Upper lobe of left lung (tissue), 6 donors: ENCODE results near the gene C12orf57. TPM values are rescaled to one million over a fixed set of nuclear protein-coding genes. Genes with fewer than 3 reads are reported as not detected.

Experiments used
- ATAC-seq, 2 donors: fragments of 200-7000 bp; cut with Tn5 transposase; one replicate each; pipeline ENCODE4 v1.9.1; 2022; ENCODE audit warnings: mild to moderate bottlenecking in 2 of 2, moderate library complexity in 2 of 2; ENCODE audit not compliant: low FRiP score in 2 of 2
- DNase-seq, 2 donors: peaks; one replicate each; pipeline ENCODE4 v3.0.0-alpha.2; 2019 to 2020
- H3K27ac ChIP-seq, 4 donors: fragments of 200-600 bp; sonication (generic); one replicate each; pipeline ENCODE4 v1.5.1; 2016 to 2019
- H3K27me3 ChIP-seq, 4 donors: fragments of 200-600 bp; sonication (generic); one replicate each; pipeline ENCODE4 v1.5.1; 2017 to 2019
- H3K36me3 ChIP-seq, 4 donors: fragments of 200-600 bp; sonication (generic); one replicate each; pipeline ENCODE4 v1.5.1; 2016 to 2019
- H3K4me1 ChIP-seq, 4 donors: fragments of 200-600 bp; sonication (generic); one replicate each; pipeline ENCODE4 v1.5.1; 2018 to 2019
- H3K4me3 ChIP-seq, 4 donors: fragments of 200-600 bp; sonication (generic); one replicate each; pipeline ENCODE4 v1.5.1; 2017 to 2019; ENCODE audit warnings: mild to moderate bottlenecking in 2 of 4, moderate library complexity in 1 of 4
- H3K9me3 ChIP-seq, 4 donors: fragments of 200-600 bp; sonication (generic); one replicate each; pipeline ENCODE4 v1.5.1; 2018 to 2019
- EP300 ChIP-seq, 4 donors: sonication (generic); formaldehyde crosslinking; IDR thresholded peaks; one replicate each; pipeline ENCODE4 v1.5.1; 2017; ENCODE audit warnings: antibody characterized with exemption in 4 of 4, control low read depth in 2 of 4
- POLR2A ChIP-seq, 4 donors: fragments of 450-650 bp; IDR thresholded peaks; one replicate each; pipeline ENCODE4 v1.5.1; 2016 to 2017; ENCODE audit warnings: antibody characterized with exemption in 4 of 4, mild to moderate bottlenecking in 2 of 4
- POLR2AphosphoS5 ChIP-seq, 2 donors: sonication (generic); formaldehyde crosslinking; IDR thresholded peaks; one replicate each; pipeline ENCODE4 v1.5.1; 2017; ENCODE audit warnings: antibody characterized with exemption in 2 of 2
- WGBS, 2 donors: methylation state at CpG; one replicate each; pipeline ENCODE4 v1.1.5; 2017 to 2018; 5-methylcytosine and 5-hydroxymethylcytosine counted together
- total RNA-seq, 6 donors: library from RNA; depleted of rRNA in 4 of 6; stranded (reverse); fragments of >200 nt in 4 of 6; gene quantifications; one replicate each; pipeline versions ENCODE4 v1.1.0 to v1.2.1, GENCODE V29; 2016 to 2021
- TF ChIP-seq, protein P1 (sequence below), 6 experiments: fragments of 450-650 bp in 4 of 6; fragments of 200-600 bp in 2 of 6; sonication (generic) in 2 of 6; IDR thresholded peaks; one replicate each; pipeline ENCODE4 v1.5.1; 2016 to 2019; ENCODE audit warnings: antibody characterized with exemption in 6 of 6
- donor health status: DM: no; HTN: no; CAD: no; lungs with moderate emphysema.
- donor health status: DM: no; HTN: yes; CAD: no; lungs with severe emphysema.

Gene C12orf57
- total RNA-seq, 6 donors from 2014 or later = 83.8 to 291 (median 179) TPM

DNA sequence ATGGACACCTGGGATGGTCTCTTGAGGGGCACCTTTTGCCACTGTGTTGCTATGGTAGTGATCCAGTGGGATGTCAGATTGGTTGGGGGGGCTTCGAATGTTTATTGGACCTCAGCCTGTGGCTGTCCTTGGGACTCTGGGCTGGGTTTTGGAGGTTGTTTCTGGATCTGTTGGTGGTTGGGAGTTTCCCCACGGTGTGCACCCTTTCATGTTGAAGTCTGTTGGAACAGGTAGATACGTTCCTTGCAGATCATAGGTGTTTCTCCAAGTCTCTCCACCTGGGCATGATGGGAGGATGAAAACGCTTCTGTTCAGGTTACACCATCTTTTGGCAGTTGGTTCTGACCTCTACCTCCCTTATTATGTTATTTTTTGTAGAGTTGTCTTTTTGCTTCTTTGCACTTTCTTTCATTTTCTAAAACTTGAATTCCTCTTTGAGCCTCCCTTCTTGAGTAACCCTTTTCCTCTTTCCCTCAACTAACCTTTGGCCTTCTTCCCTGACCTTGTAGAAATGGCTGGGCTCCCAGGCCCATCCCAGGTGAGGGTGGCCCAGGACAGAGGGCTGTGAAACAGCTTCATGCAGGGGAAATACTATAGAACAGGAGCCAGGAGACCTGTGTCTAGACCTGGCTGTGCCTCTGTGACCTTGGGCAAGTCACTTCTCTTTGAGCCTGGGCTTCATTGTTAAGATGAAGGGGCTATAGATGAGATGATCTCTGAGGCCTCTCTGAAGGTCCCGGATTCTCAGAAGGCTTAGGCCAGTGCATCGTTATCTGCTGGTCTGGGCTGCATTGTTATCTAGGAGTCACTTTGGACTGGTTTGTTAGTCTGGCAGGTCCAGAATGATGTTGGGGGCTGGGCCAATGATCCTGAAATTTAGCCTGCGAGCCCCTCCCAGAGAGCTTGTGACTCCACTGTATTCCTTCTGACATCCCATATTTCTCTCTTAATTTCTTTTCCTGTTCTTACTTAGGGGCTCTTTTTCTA, 14.1 kb upstream of the C12orf57 start:
- ATAC-seq = no peak
- Histone ChIP-seq H3K27me3 (no peaks in the 10 kb centered on the region), H3K9me3 (no peaks in the 10 kb centered on the region), H3K27ac (peak overlapping the region; percentile 92 to 99 (median 96)), H3K36me3 (peaks cover 9 to 16% (median 11%) of the 10 kb centered on the region in 4 donors), H3K4me1 (peaks cover 63 to 79% (median 67%) of the 10 kb centered on the region in 4 donors), H3K4me3 (peak overlapping the region in 3 of 4 donors; percentile 86 to 96 (median 89))
- no peak for DNase-seq
- WGBS, 2 donors = 58% methylated on average over 7 of the region's 7 CpGs
- TF ChIP-seq POLR2AphosphoS5 (IDR thresholded peaks at IDR 0.05) (no peak), POLR2A (IDR thresholded peaks at IDR 0.05) (no peak), EP300 (IDR thresholded peaks at IDR 0.05) (no peak)
- TF ChIP-seq, protein P1, sequence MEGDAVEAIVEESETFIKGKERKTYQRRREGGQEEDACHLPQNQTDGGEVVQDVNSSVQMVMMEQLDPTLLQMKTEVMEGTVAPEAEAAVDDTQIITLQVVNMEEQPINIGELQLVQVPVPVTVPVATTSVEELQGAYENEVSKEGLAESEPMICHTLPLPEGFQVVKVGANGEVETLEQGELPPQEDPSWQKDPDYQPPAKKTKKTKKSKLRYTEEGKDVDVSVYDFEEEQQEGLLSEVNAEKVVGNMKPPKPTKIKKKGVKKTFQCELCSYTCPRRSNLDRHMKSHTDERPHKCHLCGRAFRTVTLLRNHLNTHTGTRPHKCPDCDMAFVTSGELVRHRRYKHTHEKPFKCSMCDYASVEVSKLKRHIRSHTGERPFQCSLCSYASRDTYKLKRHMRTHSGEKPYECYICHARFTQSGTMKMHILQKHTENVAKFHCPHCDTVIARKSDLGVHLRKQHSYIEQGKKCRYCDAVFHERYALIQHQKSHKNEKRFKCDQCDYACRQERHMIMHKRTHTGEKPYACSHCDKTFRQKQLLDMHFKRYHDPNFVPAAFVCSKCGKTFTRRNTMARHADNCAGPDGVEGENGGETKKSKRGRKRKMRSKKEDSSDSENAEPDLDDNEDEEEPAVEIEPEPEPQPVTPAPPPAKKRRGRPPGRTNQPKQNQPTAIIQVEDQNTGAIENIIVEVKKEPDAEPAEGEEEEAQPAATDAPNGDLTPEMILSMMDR (IDR thresholded peaks at IDR 0.05) = no peak

DNA sequence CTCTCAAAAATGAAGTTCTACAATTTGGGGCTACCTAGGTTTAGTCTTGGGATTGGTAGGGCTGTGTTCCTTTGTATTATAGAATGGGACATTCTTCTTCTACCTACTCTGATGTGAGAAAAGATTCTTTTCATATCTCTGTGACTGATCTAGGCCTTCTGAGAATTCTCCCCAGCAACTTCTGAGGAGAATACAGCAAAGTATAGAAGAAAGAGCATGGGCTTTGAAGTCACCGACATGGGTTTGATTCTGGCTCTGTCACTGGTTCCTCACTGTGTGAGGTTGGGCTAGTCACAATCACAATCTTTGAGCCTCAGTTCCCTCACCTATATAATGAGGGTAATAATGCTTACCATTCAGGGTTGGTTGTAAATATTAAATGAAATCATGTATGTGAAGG, 11.1 kb upstream of the C12orf57 start:
- ATAC-seq = no peak
- Histone ChIP-seq H3K36me3 (peaks cover 9 to 39% (median 25%) of the 10 kb centered on the region in 4 donors), H3K27ac (peak overlapping the region in 2 of 4 donors; percentile 82 to 94), H3K27me3 (no peaks in the 10 kb centered on the region), H3K4me3 (no peak overlapping the region), H3K9me3 (no peaks in the 10 kb centered on the region), H3K4me1 (peaks cover 59 to 79% (median 66%) of the 10 kb centered on the region in 4 donors)
- no peak for TF ChIP-seq POLR2AphosphoS5 (IDR thresholded peaks at IDR 0.05)
- no peak for TF ChIP-seq POLR2A (IDR thresholded peaks at IDR 0.05)
- no peak for TF ChIP-seq EP300 (IDR thresholded peaks at IDR 0.05)
- TF ChIP-seq, protein P1 (IDR thresholded peaks at IDR 0.05) = no peak
- DNase-seq = no peak
- 65 to 75% methylated on average over 1 of the region's 1 CpG for WGBS, 2 donors

DNA sequence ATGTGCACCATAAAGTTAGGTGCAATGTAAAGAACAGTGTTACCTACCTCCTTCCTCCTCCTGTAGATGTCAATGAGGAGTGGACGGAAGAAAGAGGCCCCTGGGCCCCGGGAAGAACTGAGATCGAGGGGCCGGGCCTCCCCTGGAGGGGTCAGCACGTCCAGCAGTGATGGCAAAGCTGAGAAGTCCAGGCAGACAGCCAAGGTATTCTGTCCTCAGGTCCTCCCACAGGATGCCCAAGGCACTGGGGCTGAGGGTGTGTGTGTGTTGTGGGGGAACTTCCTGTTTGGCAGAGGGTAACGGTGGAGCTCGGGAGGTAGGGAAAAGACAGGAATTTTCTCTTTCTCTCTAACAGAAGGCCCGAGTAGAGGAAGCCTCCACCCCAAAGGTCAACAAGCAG, 9.7 kb upstream of the C12orf57 start:
- no peak for DNase-seq
- peak overlapping the region; percentile 22 to 94 (median 73) for H3K27ac ChIP-seq

DNA sequence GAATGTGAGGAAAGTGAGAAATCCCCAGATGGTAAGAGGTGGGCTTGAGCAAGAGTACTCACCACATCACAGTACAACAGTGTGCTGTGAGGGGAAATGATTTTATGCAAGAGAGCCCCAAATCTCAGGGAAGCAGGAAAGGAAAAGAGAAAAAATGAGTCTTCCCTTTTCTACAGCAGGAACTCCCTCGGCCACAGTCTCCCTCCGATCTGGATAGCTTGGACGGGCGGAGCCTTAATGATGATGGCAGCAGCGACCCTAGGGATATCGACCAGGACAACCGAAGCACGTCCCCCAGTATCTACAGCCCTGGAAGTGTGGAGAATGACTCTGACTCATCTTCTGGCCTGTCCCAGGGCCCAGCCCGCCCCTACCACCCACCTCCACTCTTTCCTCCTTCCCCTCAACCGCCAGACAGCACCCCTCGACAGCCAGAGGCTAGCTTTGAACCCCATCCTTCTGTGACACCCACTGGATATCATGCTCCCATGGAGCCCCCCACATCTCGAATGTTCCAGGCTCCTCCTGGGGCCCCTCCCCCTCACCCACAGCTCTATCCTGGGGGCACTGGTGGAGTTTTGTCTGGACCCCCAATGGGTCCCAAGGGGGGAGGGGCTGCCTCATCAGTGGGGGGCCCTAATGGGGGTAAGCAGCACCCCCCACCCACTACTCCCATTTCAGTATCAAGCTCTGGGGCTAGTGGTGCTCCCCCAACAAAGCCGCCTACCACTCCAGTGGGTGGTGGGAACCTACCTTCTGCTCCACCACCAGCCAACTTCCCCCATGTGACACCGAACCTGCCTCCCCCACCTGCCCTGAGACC, 8.2 kb upstream of the C12orf57 start:
- Histone ChIP-seq H3K36me3 (peaks cover 9 to 55% (median 29%) of the 10 kb centered on the region in 4 donors), H3K27ac (peak overlapping the region in 3 of 4 donors; percentile 5 to 94 (median 82)), H3K4me3 (no peak overlapping the region), H3K27me3 (no peaks in the 10 kb centered on the region), H3K4me1 (peaks cover 49 to 69% (median 60%) of the 10 kb centered on the region in 4 donors), H3K9me3 (no peaks in the 10 kb centered on the region)
- ATAC-seq = no peak
- DNase-seq = no peak
- TF ChIP-seq, protein P1 (IDR thresholded peaks at IDR 0.05) = no peak
- TF ChIP-seq POLR2A (IDR thresholded peaks at IDR 0.05) = no peak
- TF ChIP-seq POLR2AphosphoS5 (IDR thresholded peaks at IDR 0.05) = no peak
- no peak for TF ChIP-seq EP300 (IDR thresholded peaks at IDR 0.05)
- WGBS, 2 donors = 74 to 76% methylated on average over 14 of the region's 14 CpGs

More for the DNA sequence above, 9.7 kb upstream of the C12orf57 start:
- ATAC-seq = no peak
- TF ChIP-seq POLR2A (IDR thresholded peaks at IDR 0.05) (no peak), POLR2AphosphoS5 (IDR thresholded peaks at IDR 0.05) (peak; percentile 19 to 38)
- Histone ChIP-seq H3K27me3 (no peaks in the 10 kb centered on the region), H3K36me3 (peaks cover 9 to 43% (median 28%) of the 10 kb centered on the region in 4 donors), H3K4me3 (no peak overlapping the region), H3K4me1 (peaks cover 61 to 84% (median 74%) of the 10 kb centered on the region in 4 donors), H3K9me3 (no peaks in the 10 kb centered on the region)
- 29 to 35% methylated on average over 8 of the region's 8 CpGs for WGBS, 2 donors
